Keratinocyte (primary cell): Measurements from ENCODE around the gene LUM.

ENCODE experiments used
- CTCF ChIP-seq, 3 experiments: IDR thresholded peaks in 1 of 3; conservative IDR thresholded peaks in 1 of 3; optimal IDR thresholded peaks in 1 of 3; 2 replicates in 2 of 3; 3 replicates in 1 of 3; pipeline versions ENCODE3 to v1.5.1; 2011; ENCODE audit warnings: low read length in 3 of 3, mild to moderate bottlenecking in 3 of 3, moderate library complexity in 2 of 3, control low read depth in 1 of 3, inconsistent platforms in 1 of 3; ENCODE audit not compliant: insufficient read depth in 2 of 3; ENCODE audit errors: extremely low read depth in 1 of 3
- EZH2 ChIP-seq: IDR thresholded peaks from one replicate; pipeline ENCODE4 v1.6.1; 2012; ENCODE audit warnings: inconsistent platforms, mild to moderate bottlenecking, low read length, moderate library complexity

GRCh38 chr12:91139286-91139685 is 28.0 kb upstream of the LUM start:
- TF ChIP-seq EZH2 (no peak), CTCF (optimal IDR thresholded peaks at IDR 0.05 in 1 of 3, IDR thresholded peaks at IDR 0.05 in 1 of 3, conservative IDR thresholded peaks at IDR 0.05 in 1 of 3; ENCODE audit: extremely low read depth in 1 of 3, insufficient read depth in 2 of 3, low read length in 3 of 3) (no peak)
